ENCODE data around the gene C18orf63. TPM values are rescaled to one million over a fixed set of nuclear protein-coding genes. Genes with fewer than 3 reads are reported as not detected.
A peak's percentile ranks its signal among the peaks of the same experiment; 100 is the strongest.

The C18orf63 gene
- total RNA-seq, 1 experiment from 2014 or later: not detected

DNA sequence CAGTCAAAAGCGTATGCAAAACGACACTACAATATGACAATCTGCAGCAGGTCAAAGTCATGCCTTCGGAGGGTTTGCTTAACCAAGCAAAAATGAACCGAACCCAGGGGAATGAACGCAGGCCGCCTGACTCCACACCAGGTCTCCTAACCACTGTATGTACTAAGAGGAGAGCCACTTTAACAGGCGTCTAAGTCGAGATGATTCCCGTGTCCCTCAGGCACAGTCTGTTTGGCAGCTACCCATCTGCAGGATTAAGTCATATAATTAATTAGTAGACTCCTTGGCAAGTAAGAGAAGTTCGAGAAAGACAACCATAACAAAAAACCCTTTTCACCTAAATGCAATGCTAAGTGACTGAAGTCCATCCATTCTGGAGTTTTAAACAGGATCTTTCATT, 39.0 kb upstream of the C18orf63 start:
- ChIA-PET CTCF (interaction anchor here (1.3 kb wide), 1 partner anchor 8 kb away, joined by 4 read pairs; no protein-coding TSS in a partner anchor), POLR2A (interaction anchor here (1.6 kb wide), 1 partner anchor 36 kb away, joined by 3 read pairs; no protein-coding TSS in a partner anchor)
- TF ChIP-seq CDX4 (CRISPR knock-in tag; IDR thresholded peaks at IDR 0.05; ENCODE audit: borderline replicate concordance): no peak
- no peak for TF ChIP-seq SMAD3 (CRISPR knock-in tag; IDR thresholded peaks at IDR 0.05; ENCODE audit: borderline replicate concordance)
- no peak for TF ChIP-seq MYBL2 (CRISPR knock-in tag; IDR thresholded peaks at IDR 0.05)
- DNase-seq (ENCODE audit: low spot score) (no peak), ATAC-seq (no peak)
- H3K27ac Mint-ChIP-seq: peak overlapping the region; percentile 48; the same call in 1 of the 2 replicates
- H3K4me3 Mint-ChIP-seq: no peak overlapping the region
- no peaks in the 10 kb centered on the region for H3K27me3 Mint-ChIP-seq (ENCODE audit: low read depth)
- 0 out of 2 replicates have a peak, but pooled peaks cover 3% of the 10 kb centered on the region for H3K9me3 Mint-ChIP-seq
- peaks cover 76% of the 10 kb centered on the region for H3K4me1 Mint-ChIP-seq
- peaks cover 47% of the 10 kb centered on the region for H3K36me3 Mint-ChIP-seq

DNA sequence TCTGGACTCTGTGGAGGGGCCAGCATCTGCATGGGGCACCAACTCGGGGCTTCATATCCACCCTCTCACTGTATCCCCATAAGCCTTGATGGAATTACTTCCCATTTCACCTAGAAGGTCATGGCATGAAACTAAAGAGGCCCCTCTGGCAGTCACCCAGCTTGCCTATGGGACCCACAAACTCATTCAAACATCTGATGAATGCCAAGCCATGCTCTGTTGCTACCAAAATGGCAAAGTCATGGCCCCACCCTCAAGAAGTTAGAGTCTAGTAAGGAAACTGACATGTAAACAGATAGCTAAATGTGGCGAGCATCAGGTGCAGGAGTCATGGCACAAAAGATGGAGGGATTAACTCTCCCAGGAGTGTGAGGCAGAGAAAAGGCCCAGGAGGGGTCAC, 38.3 kb upstream of the C18orf63 start:
- ChIA-PET CTCF (interaction anchor here (1.3 kb wide), 1 partner anchor 9 kb away, joined by 4 read pairs; no protein-coding TSS in a partner anchor), POLR2A (no interaction called here)
- 0 out of 2 replicates have a peak overlapping the region, but pooled peaks have one; percentile 55 for H3K27ac Mint-ChIP-seq
- no peak overlapping the region for H3K4me3 Mint-ChIP-seq
- TF ChIP-seq ZNF121 (CRISPR knock-in tag; IDR thresholded peaks at IDR 0.05): no peak
- TF ChIP-seq FOXP4 (CRISPR knock-in tag; IDR thresholded peaks at IDR 0.05): no peak
- TF ChIP-seq ELF4 (CRISPR knock-in tag; IDR thresholded peaks at IDR 0.05; ENCODE audit: low read depth): no peak
- no peak for TF ChIP-seq MYBL2 (CRISPR knock-in tag; IDR thresholded peaks at IDR 0.05)
- TF ChIP-seq, protein P1, sequence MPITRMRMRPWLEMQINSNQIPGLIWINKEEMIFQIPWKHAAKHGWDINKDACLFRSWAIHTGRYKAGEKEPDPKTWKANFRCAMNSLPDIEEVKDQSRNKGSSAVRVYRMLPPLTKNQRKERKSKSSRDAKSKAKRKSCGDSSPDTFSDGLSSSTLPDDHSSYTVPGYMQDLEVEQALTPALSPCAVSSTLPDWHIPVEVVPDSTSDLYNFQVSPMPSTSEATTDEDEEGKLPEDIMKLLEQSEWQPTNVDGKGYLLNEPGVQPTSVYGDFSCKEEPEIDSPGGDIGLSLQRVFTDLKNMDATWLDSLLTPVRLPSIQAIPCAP (CRISPR knock-in tag; IDR thresholded peaks at IDR 0.05): no peak
- no peak for TF ChIP-seq ATF1 (CRISPR knock-in tag; IDR thresholded peaks at IDR 0.05)
- TF ChIP-seq ZSCAN18 (CRISPR knock-in tag; IDR thresholded peaks at IDR 0.05): no peak
- TF ChIP-seq ZNF396 (CRISPR knock-in tag; IDR thresholded peaks at IDR 0.05; ENCODE audit: borderline replicate concordance): no peak
- no peak for TF ChIP-seq ZBTB21 (CRISPR knock-in tag; IDR thresholded peaks at IDR 0.05; ENCODE audit: borderline replicate concordance)
- no peak for TF ChIP-seq ZNF512 (CRISPR knock-in tag; IDR thresholded peaks at IDR 0.05; ENCODE audit: borderline replicate concordance)
- no peak for TF ChIP-seq SOX15 (CRISPR knock-in tag; IDR thresholded peaks at IDR 0.05)
- TF ChIP-seq ZNF671 (CRISPR knock-in tag; IDR thresholded peaks at IDR 0.05): no peak
- TF ChIP-seq AFF4 (CRISPR knock-in tag; IDR thresholded peaks at IDR 0.05; ENCODE audit: borderline replicate concordance): no peak
- TF ChIP-seq, protein P2, sequence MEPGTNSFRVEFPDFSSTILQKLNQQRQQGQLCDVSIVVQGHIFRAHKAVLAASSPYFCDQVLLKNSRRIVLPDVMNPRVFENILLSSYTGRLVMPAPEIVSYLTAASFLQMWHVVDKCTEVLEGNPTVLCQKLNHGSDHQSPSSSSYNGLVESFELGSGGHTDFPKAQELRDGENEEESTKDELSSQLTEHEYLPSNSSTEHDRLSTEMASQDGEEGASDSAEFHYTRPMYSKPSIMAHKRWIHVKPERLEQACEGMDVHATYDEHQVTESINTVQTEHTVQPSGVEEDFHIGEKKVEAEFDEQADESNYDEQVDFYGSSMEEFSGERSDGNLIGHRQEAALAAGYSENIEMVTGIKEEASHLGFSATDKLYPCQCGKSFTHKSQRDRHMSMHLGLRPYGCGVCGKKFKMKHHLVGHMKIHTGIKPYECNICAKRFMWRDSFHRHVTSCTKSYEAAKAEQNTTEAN (CRISPR knock-in tag; IDR thresholded peaks at IDR 0.05): no peak
- no peak for TF ChIP-seq TEAD1 (CRISPR knock-in tag; IDR thresholded peaks at IDR 0.05)
- TF ChIP-seq ZNF317 (CRISPR knock-in tag; IDR thresholded peaks at IDR 0.05; ENCODE audit: borderline replicate concordance, low read depth): no peak
- TF ChIP-seq RORB (CRISPR knock-in tag; IDR thresholded peaks at IDR 0.05): no peak
- no peak for TF ChIP-seq ZNF232 (CRISPR knock-in tag; IDR thresholded peaks at IDR 0.05)
- ATAC-seq (no peak), DNase-seq (ENCODE audit: low spot score) (no peak)
- peaks cover 80% of the 10 kb centered on the region for H3K4me1 Mint-ChIP-seq
- 0 out of 2 replicates have a peak, but pooled peaks cover 3% of the 10 kb centered on the region for H3K9me3 Mint-ChIP-seq
- peaks cover 43% of the 10 kb centered on the region for H3K36me3 Mint-ChIP-seq
- H3K27me3 Mint-ChIP-seq (ENCODE audit: low read depth): no peaks in the 10 kb centered on the region
